ENCODE data around the gene CD70.

- TF ChIP-seq CTCF (IDR thresholded peaks at IDR 0.05) = no peak
- no peak for TF ChIP-seq EZH2 (IDR thresholded peaks at IDR 0.05; ENCODE audit: borderline replicate concordance, insufficient read depth, low read depth, low read length, poor library complexity, severe bottlenecking)
Measured at GRCh38 chr19:6616011-6616410, 25.1 kb upstream of the CD70 start.
